Measurements from ENCODE around the gene KANSL3.

DNA sequence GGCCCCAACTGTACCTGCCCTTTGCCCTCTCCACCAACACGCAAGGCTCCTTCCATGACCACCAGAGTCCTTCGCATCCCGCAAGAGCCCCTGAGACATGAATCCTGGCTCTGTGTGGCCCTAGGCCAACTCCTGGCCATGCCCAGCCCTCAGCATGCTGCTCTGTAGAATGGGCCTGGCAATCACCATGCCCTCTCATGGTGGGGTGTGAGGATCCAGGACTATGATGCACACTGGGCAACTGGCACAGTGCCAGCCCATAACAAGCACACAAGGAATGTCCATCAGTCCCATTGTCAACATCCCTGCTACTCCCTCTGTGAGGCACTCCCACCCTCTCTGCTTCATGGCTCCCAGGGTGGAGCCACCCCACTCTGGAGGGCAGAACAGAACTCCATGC lies 49.2 kb upstream of the KANSL3 start:
- TF ChIP-seq SUZ12 (IDR thresholded peaks at IDR 0.05) (no peak), ELF4 (IDR thresholded peaks at IDR 0.05) (no peak)
- TF ChIP-seq, protein P1, sequence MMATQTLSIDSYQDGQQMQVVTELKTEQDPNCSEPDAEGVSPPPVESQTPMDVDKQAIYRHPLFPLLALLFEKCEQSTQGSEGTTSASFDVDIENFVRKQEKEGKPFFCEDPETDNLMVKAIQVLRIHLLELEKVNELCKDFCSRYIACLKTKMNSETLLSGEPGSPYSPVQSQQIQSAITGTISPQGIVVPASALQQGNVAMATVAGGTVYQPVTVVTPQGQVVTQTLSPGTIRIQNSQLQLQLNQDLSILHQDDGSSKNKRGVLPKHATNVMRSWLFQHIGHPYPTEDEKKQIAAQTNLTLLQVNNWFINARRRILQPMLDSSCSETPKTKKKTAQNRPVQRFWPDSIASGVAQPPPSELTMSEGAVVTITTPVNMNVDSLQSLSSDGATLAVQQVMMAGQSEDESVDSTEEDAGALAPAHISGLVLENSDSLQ (IDR thresholded peaks at IDR 0.05), result no peak

All from HEK293T (cell line).